Stomach (tissue), 9 donors: ENCODE data around the gene PRXL2A. TPM values are rescaled to one million over a fixed set of nuclear protein-coding genes. Genes with fewer than 3 reads are reported as not detected.

ENCODE experiments used
- DNase-seq, 2 donors: peaks; one replicate each; pipeline versions ENCODE4 v3.0.0 to v3.0.0-alpha.2; 2013 to 2019
- H3K27ac ChIP-seq, 5 donors: fragments of 200-600 bp in 4 of 5; sonication (generic) in 4 of 5; one replicate each; pipeline ENCODE4 v1.5.1; 2013 to 2019; ENCODE audit warnings: mild to moderate bottlenecking in 1 of 5, moderate library complexity in 1 of 5
- H3K27me3 ChIP-seq, 3 donors: fragments of 200-600 bp; sonication (generic); one replicate each; pipeline ENCODE4 v1.5.1; 2017 to 2019; ENCODE audit warnings: mixed run types in 1 of 3
- H3K36me3 ChIP-seq, 4 donors: fragments of 200-600 bp; sonication (generic); 1 replicate in 3 of 4; 2 replicates in 1 of 4; pipeline ENCODE4 v1.5.1; 2016 to 2019
- H3K4me1 ChIP-seq, 4 donors: fragments of 200-600 bp; sonication (generic); one replicate each; pipeline ENCODE4 v1.5.1; 2016 to 2019
- H3K4me3 ChIP-seq, 4 donors: fragments of 200-600 bp; sonication (generic) in 3 of 4; one replicate each; pipeline ENCODE4 v1.5.1; 2016 to 2019; ENCODE audit warnings: mild to moderate bottlenecking in 1 of 4
- H3K9me3 ChIP-seq, 4 donors: fragments of 200-600 bp; sonication (generic); one replicate each; pipeline ENCODE4 v1.5.1; 2016 to 2019
- CTCF ChIP-seq, 7 experiments: fragments of 450-650 bp in 4 of 7; fragments of 200-600 bp in 3 of 7; sonication (generic) in 3 of 7; IDR thresholded peaks; one replicate each; pipeline ENCODE4 v1.5.1; 2016 to 2019; ENCODE audit warnings: antibody characterized with exemption in 7 of 7, control low read depth in 2 of 7, mild to moderate bottlenecking in 1 of 7
- EP300 ChIP-seq: sonication (generic); formaldehyde crosslinking; IDR thresholded peaks from one replicate; pipeline ENCODE4 v1.6.1; 2017; ENCODE audit warnings: antibody characterized with exemption
- POLR2A ChIP-seq, 4 donors: fragments of 450-650 bp; IDR thresholded peaks; one replicate each; pipeline ENCODE4 v1.6.1; 2016; ENCODE audit warnings: antibody characterized with exemption in 4 of 4, control low read depth in 2 of 4, mild to moderate bottlenecking in 1 of 4, moderate library complexity in 1 of 4
- POLR2AphosphoS5 ChIP-seq, 3 donors: sonication (generic); formaldehyde crosslinking; IDR thresholded peaks; one replicate each; pipeline ENCODE4 v1.6.1; 2016; ENCODE audit warnings: antibody characterized with exemption in 3 of 3
- WGBS, 5 donors: extraction: QIAGEN DNeasy Blood & Tissue Kit in 3 of 5; methylation state at CpG; one replicate each; pipeline versions ENCODE4 v1.1.5 to v1.1.7; 2013 to 2018; 5-methylcytosine and 5-hydroxymethylcytosine counted together
- intact Hi-C: fragments of 100-400 bp; cut with DNase I; formaldehyde crosslinking; loops from one replicate; pipeline ENCODE4 v1.15.1; 2023; ENCODE audit warnings: low total_unique reads
- polyA plus RNA-seq, 3 donors: library from polyadenylated mRNA; stranded (reverse); fragments of 200-250 nt; gene quantifications; one replicate each; pipeline ENCODE4 v1.2.3, GENCODE V29; 2013
- total RNA-seq, 5 donors: library from RNA; depleted of rRNA; stranded (reverse); fragments of >200 nt; gene quantifications; one replicate each; pipeline versions ENCODE4 v1.1.0 to v1.2.3, GENCODE V29; 2014 to 2016
- donor health status: healthy with polysubstance abuse.
- donor health status: Bipolar disorder and iron deficiency.
- donor health status: healthy.

PRXL2A gene
- total and polyA plus RNA-seq, 8 donors, result 6.7 to 56.8 (median 17.8) TPM

- Histone ChIP-seq H3K4me1 (no peaks in the 10 kb centered on the region), H3K36me3 (peaks cover 6 to 88% (median 54%) of the 10 kb centered on the region in 4 donors), H3K27me3 (no peaks in the 10 kb centered on the region), H3K27ac (no peak overlapping the region), H3K9me3 (no peaks in the 10 kb centered on the region), H3K4me3 (no peak overlapping the region)
- no peak for DNase-seq
- TF ChIP-seq POLR2AphosphoS5 (IDR thresholded peaks at IDR 0.05) (no peak), POLR2A (IDR thresholded peaks at IDR 0.05) (no peak), CTCF (IDR thresholded peaks at IDR 0.05) (no peak), EP300 (no peak)
- 93 to 95% (median 93%) methylated on average over 2 of the region's 2 CpGs for WGBS, 5 donors
- intact Hi-C loops, result no loop called here
These were observed 17.6 kb downstream of the PRXL2A start for GRCh38 chr10:80425901-80426300.

GRCh38 chr10:80427541-80427940 lies 19.2 kb downstream of the PRXL2A start:
- Histone ChIP-seq H3K27ac (no peak overlapping the region), H3K4me3 (no peak overlapping the region), H3K4me1 (no peaks in the 10 kb centered on the region), H3K36me3 (peaks cover 6 to 87% (median 59%) of the 10 kb centered on the region in 4 donors), H3K27me3 (no peaks in the 10 kb centered on the region), H3K9me3 (no peaks in the 10 kb centered on the region)
- DNase-seq, result no peak
- TF ChIP-seq EP300, result no peak
- TF ChIP-seq POLR2AphosphoS5 (IDR thresholded peaks at IDR 0.05), result no peak
- TF ChIP-seq POLR2A (IDR thresholded peaks at IDR 0.05), result no peak
- TF ChIP-seq CTCF (IDR thresholded peaks at IDR 0.05), result no peak
- intact Hi-C loops, result no loop called here
- 88 to 96% (median 94%) methylated on average over 2 of the region's 2 CpGs for WGBS, 5 donors

DNA sequence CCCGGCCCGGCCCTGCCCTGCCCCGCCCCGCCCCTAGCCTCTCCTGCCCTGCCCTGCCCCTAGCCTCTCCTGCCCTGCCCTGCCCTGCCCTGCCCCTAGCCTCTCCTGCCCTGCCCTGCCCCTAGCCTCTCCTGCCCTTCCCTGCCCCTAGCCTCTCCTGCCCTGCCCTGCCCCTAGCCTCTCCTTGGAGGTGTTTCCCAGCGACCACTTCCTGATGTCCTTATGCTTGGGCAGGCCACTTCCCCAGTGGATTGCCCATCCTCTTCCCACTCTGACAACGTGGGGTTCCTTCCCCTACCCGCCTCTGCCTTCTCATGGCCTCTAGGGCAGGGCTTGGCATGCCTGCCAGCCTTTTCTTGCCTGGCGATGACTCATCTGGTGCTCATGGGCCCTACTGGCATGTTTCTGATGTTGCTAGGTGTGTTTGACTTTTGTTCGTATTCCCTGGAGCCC lies 21.2 kb downstream of the PRXL2A start:
- TF ChIP-seq POLR2AphosphoS5 (IDR thresholded peaks at IDR 0.05), result peak in 1 of 3 donors; percentile 6
- no peak for TF ChIP-seq EP300
- intact Hi-C loops, result no loop called here
- WGBS, 5 donors, result 45 to 74% (median 69%) methylated on average over 9 of the region's 9 CpGs
- Histone ChIP-seq H3K4me1 (no peaks in the 10 kb centered on the region), H3K27me3 (no peaks in the 10 kb centered on the region), H3K9me3 (no peaks in the 10 kb centered on the region), H3K36me3 (peaks cover 6 to 79% (median 45%) of the 10 kb centered on the region in 4 donors), H3K27ac (peak overlapping the region in 1 of 5 donors; percentile 14), H3K4me3 (no peak overlapping the region)
- DNase-seq, result peak in 1 of 2 donors; percentile 56

GRCh38 chr10:80433134-80433533 lies 24.8 kb downstream of the PRXL2A start:
- 60 to 68% (median 65%) methylated on average over 3 of the region's 3 CpGs for WGBS, 5 donors
- Histone ChIP-seq H3K4me3 (no peak overlapping the region), H3K36me3 (peaks cover 3 to 43% (median 16%) of the 10 kb centered on the region in 4 donors), H3K27me3 (no peaks in the 10 kb centered on the region), H3K4me1 (no peaks in the 10 kb centered on the region), H3K27ac (no peak overlapping the region), H3K9me3 (no peaks in the 10 kb centered on the region)
- TF ChIP-seq POLR2AphosphoS5 (IDR thresholded peaks at IDR 0.05) (no peak), POLR2A (IDR thresholded peaks at IDR 0.05) (no peak), EP300 (no peak), CTCF (IDR thresholded peaks at IDR 0.05) (no peak)
- DNase-seq, result no peak
- intact Hi-C loops, result no loop called here

- WGBS, 5 donors, result 66 to 86% (median 72%) methylated on average over 6 of the region's 6 CpGs
- DNase-seq, result no peak
- H3K4me3 ChIP-seq, result no peak overlapping the region
- no peaks in the 10 kb centered on the region for H3K9me3 ChIP-seq
- no peak overlapping the region for H3K27ac ChIP-seq
- intact Hi-C loops, result no loop called here
- TF ChIP-seq EP300, result no peak
- TF ChIP-seq CTCF (IDR thresholded peaks at IDR 0.05), result no peak
- TF ChIP-seq POLR2AphosphoS5 (IDR thresholded peaks at IDR 0.05), result no peak
- TF ChIP-seq POLR2A (IDR thresholded peaks at IDR 0.05), result no peak
- H3K27me3 ChIP-seq, result no peaks in the 10 kb centered on the region
- H3K36me3 ChIP-seq, result peaks cover 0 to 14% (median 8%) of the 10 kb centered on the region in 4 donors
- H3K4me1 ChIP-seq, result no peaks in the 10 kb centered on the region
These were observed 28.2 kb downstream of the PRXL2A start for GRCh38 chr10:80436446-80437098.
